Breast epithelium (tissue), 4 donors: ENCODE data around the gene CEBPA. TPM values are rescaled to one million over a fixed set of nuclear protein-coding genes. Genes with fewer than 3 reads are reported as not detected.
A peak's percentile ranks its signal among the peaks of the same experiment; 100 is the strongest.
"Not testable (repeated sequence)": the region's sequence is repeated elsewhere in the genome, so short reads cannot be mapped to it uniquely, and the experiment has no call there.

ENCODE experiments used
- DNase-seq, 2 donors: peaks; one replicate each; pipeline ENCODE4 v3.0.0-alpha.2; 2019; ENCODE audit warnings: low spot score in 2 of 2
- H3K27ac ChIP-seq, 2 donors: fragments of 200-600 bp; sonication (generic) in 1 of 2; one replicate each; pipeline ENCODE4 v1.5.1; 2016 to 2019; ENCODE audit warnings: mild to moderate bottlenecking in 1 of 2
- H3K27me3 ChIP-seq, 2 donors: fragments of 200-600 bp; sonication (generic) in 1 of 2; one replicate each; pipeline versions ENCODE4 v1.5.1 to v1.6.0; 2017 to 2019; ENCODE audit warnings: control low read depth in 1 of 2, mild to moderate bottlenecking in 1 of 2
- H3K36me3 ChIP-seq: fragments of 200-600 bp; one replicate; pipeline ENCODE4 v1.5.1; 2019
- H3K4me1 ChIP-seq, 2 donors: fragments of 200-600 bp; sonication (generic); one replicate each; pipeline ENCODE4 v1.5.1; 2016 to 2019; ENCODE audit warnings: control low read depth in 1 of 2
- H3K4me3 ChIP-seq, 3 donors: fragments of 200-600 bp; sonication (generic); 1 replicate in 2 of 3; 2 replicates in 1 of 3; pipeline ENCODE4 v1.5.1; 2016 to 2019; ENCODE audit warnings: mild to moderate bottlenecking in 3 of 3, moderate library complexity in 2 of 3
- H3K9me3 ChIP-seq, 2 donors: fragments of 200-600 bp; sonication (generic) in 1 of 2; one replicate each; pipeline ENCODE4 v1.5.1; 2016 to 2019; ENCODE audit warnings: control low read depth in 1 of 2
- CTCF ChIP-seq, 3 donors: fragments of 450-650 bp; IDR thresholded peaks; one replicate each; pipeline ENCODE4 v1.5.1; 2016 to 2017; ENCODE audit warnings: antibody characterized with exemption in 3 of 3, mild to moderate bottlenecking in 3 of 3, moderate library complexity in 3 of 3
- POLR2A ChIP-seq: fragments of 450-650 bp; IDR thresholded peaks from one replicate; pipeline ENCODE4 v1.6.1; 2016; ENCODE audit warnings: antibody characterized with exemption, mild to moderate bottlenecking, moderate library complexity
- POLR2AphosphoS5 ChIP-seq, 3 donors: sonication (generic); formaldehyde crosslinking; IDR thresholded peaks; one replicate each; pipeline ENCODE4 v1.6.1; 2017; ENCODE audit warnings: antibody characterized with exemption in 3 of 3
- intact Hi-C: fragments of 100-400 bp; cut with DNase I; formaldehyde crosslinking; loops from one replicate; pipeline ENCODE4 v1.15.1; 2023; ENCODE audit warnings: low total_unique reads
- total RNA-seq, 3 donors: library from RNA; depleted of rRNA; stranded (reverse); fragments of >200 nt; gene quantifications; one replicate each; pipeline ENCODE4 v1.1.0, GENCODE V29; 2016

Gene CEBPA
- total RNA-seq, 3 donors from 2014 or later, result 35.1 to 263 (median 67.5) TPM

- TF ChIP-seq POLR2AphosphoS5 (IDR thresholded peaks at IDR 0.05) (peak in 1 of 3 donors; percentile 35), POLR2A (no peak)
- Histone ChIP-seq H3K27me3 (no peaks in the 10 kb centered on the region), H3K4me3 (no peak overlapping the region), H3K4me1 (no peaks in the 10 kb centered on the region), H3K27ac (no peak overlapping the region), H3K36me3 (no peaks in the 10 kb centered on the region), H3K9me3 (peaks cover 6 to 9% of the 10 kb centered on the region in 2 donors)
- intact Hi-C loops, result no loop called here
- no peak for DNase-seq
Measured at GRCh38 chr19:33325920-33326319, 23.6 kb upstream of the CEBPA start.

GRCh38 chr19:33324628-33325027 lies 22.3 kb upstream of the CEBPA start:
- H3K27ac ChIP-seq, result no peak overlapping the region
- DNase-seq, result no peak
- no peak overlapping the region for H3K4me3 ChIP-seq
- intact Hi-C loops, result no loop called here
- no peaks in the 10 kb centered on the region for H3K36me3 ChIP-seq
- peaks cover 6 to 9% of the 10 kb centered on the region in 2 donors for H3K9me3 ChIP-seq
- H3K27me3 ChIP-seq, result no peaks in the 10 kb centered on the region
- no peak for TF ChIP-seq POLR2AphosphoS5 (IDR thresholded peaks at IDR 0.05)
- TF ChIP-seq CTCF (IDR thresholded peaks at IDR 0.05), result no peak
- TF ChIP-seq POLR2A, result no peak
- no peaks in the 10 kb centered on the region for H3K4me1 ChIP-seq

- no peaks in the 10 kb centered on the region for H3K36me3 ChIP-seq
- no peak for DNase-seq
- H3K4me3 ChIP-seq, result no peak overlapping the region
- no peaks in the 10 kb centered on the region for H3K27me3 ChIP-seq
- intact Hi-C loops, result no loop called here
- peaks cover 6 to 9% of the 10 kb centered on the region in 2 donors for H3K9me3 ChIP-seq
- H3K4me1 ChIP-seq, result no peaks in the 10 kb centered on the region
- TF ChIP-seq POLR2AphosphoS5 (IDR thresholded peaks at IDR 0.05), result no peak
- TF ChIP-seq POLR2A, result no peak
- no peak for TF ChIP-seq CTCF (IDR thresholded peaks at IDR 0.05)
- H3K27ac ChIP-seq, result no peak overlapping the region
Measured at GRCh38 chr19:33323093-33323820, 20.9 kb upstream of the CEBPA start.

- TF ChIP-seq POLR2AphosphoS5 (IDR thresholded peaks at IDR 0.05) (no peak), CTCF (IDR thresholded peaks at IDR 0.05) (no peak), POLR2A (no peak)
- Histone ChIP-seq H3K27ac (no peak overlapping the region), H3K36me3 (no peaks in the 10 kb centered on the region), H3K4me3 (no peak overlapping the region), H3K27me3 (no peaks in the 10 kb centered on the region), H3K9me3 (no peaks in the 10 kb centered on the region), H3K4me1 (no peaks in the 10 kb centered on the region)
- intact Hi-C loops, result no loop called here
- DNase-seq, result no peak
Measured at GRCh38 chr19:33320636-33321035, 18.3 kb upstream of the CEBPA start.

- H3K4me1 ChIP-seq, H3K36me3 ChIP-seq, intact Hi-C loops, H3K9me3 ChIP-seq, H3K27me3 ChIP-seq, H3K27ac ChIP-seq, DNase-seq, H3K4me3 ChIP-seq: not testable (repeated sequence)
Measured at GRCh38 chr19:33317991-33318390, 15.7 kb upstream of the CEBPA start.

- Histone ChIP-seq H3K4me3 (no peak overlapping the region), H3K9me3 (no peaks in the 10 kb centered on the region), H3K36me3 (no peaks in the 10 kb centered on the region), H3K27ac (no peak overlapping the region), H3K27me3 (no peaks in the 10 kb centered on the region), H3K4me1 (no peaks in the 10 kb centered on the region)
- TF ChIP-seq POLR2A, result no peak
- intact Hi-C loops, result no loop called here
- DNase-seq, result no peak
Measured at GRCh38 chr19:33317517-33317916, 15.2 kb upstream of the CEBPA start.
